SK-N-MC (cell line): Measurements from ENCODE around the gene AK2.

ENCODE experiments used
- EZH2 ChIP-seq: fragments of 200-600 bp; sonication (generic); IDR thresholded peaks from one replicate; pipeline ENCODE4 v1.6.1; 2017; ENCODE audit warnings: antibody characterized with exemption
- POLR2AphosphoS5 ChIP-seq: IDR thresholded peaks from 2 replicates; pipeline ENCODE4 v1.6.1; 2012; ENCODE audit warnings: mild to moderate bottlenecking, low read depth, low read length, borderline replicate concordance

GRCh38 chr1:33014464-33015163 lies 22.1 kb downstream of the AK2 start:
- TF ChIP-seq EZH2 (no peak), POLR2AphosphoS5 (no peak)
